Measurements from ENCODE around the gene TAS2R13. TPM values are rescaled to one million over a fixed set of nuclear protein-coding genes. Genes with fewer than 3 reads are reported as not detected.
A peak's percentile ranks its signal among the peaks of the same experiment; 100 is the strongest.

The TAS2R13 gene, protein sequence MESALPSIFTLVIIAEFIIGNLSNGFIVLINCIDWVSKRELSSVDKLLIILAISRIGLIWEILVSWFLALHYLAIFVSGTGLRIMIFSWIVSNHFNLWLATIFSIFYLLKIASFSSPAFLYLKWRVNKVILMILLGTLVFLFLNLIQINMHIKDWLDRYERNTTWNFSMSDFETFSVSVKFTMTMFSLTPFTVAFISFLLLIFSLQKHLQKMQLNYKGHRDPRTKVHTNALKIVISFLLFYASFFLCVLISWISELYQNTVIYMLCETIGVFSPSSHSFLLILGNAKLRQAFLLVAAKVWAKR
- 0.08 and 0.17 TPM in 2 replicates for total RNA-seq (2014; rRNA removed; shearing (Covaris generic))

DNA sequence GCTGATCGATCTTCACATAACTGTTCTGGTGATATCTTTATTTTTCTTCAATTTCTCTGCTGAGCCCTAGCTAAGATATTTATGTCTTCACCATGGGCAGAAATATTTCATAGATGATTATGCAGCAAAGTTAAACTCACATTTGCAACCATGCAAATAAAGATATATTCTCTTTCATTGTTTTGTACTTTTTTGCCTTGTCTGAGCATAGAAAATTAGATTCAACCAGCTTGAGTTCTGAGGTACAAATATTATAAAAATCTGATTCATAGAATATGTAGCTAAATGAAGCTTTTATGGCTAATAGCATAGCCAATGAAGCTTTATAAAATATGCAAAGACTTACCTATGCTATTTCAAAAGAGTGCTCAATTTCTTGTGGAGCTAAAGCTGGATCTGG is at the start of gene TAS2R13:
TSS of gene TAS2R13 (minus strand) at position 101 of the 400 bp plus-strand sequence. CDS start 264 bp downstream, outside the sequence.
- no peak for DNase-seq (ENCODE audit: low spot score)

DNA sequence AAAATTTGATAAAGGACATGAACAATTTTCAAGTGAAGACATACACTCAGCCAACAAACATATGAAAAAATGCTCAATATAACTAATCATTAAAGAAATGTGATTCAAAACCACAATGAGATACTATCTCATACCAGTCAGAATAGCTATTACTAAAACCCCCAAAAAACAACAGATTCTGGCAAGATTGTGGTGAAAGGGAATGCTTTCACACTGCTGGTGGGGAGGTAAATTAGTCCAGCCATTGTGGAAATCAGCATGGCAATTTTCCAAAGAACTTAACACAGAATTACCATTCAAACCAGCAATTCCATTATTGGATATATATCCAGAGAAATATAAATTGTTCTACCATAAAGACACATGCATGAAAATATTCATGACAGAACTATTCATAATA is 48.4 kb upstream of the TAS2R13 start:
- no peak for DNase-seq (ENCODE audit: low spot score)

DNA sequence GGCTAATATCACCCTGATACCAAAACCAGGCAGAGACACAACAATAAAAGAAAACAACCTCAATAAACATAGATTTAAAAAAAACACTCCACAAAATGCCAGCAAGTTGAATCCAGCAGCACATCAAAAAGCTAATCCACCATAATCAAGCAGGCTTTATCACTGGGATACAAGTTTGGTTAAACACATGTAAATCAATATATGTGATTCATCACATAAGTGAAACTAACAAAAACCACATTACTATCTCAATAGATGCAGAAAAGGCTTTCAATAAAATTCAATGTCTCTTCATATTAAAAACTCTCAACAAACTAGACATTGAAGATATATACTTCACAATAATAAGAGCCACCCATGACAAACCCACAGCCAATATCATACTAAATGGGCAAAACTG is 46.7 kb upstream of the TAS2R13 start:
- no peak for DNase-seq (ENCODE audit: low spot score)

DNA sequence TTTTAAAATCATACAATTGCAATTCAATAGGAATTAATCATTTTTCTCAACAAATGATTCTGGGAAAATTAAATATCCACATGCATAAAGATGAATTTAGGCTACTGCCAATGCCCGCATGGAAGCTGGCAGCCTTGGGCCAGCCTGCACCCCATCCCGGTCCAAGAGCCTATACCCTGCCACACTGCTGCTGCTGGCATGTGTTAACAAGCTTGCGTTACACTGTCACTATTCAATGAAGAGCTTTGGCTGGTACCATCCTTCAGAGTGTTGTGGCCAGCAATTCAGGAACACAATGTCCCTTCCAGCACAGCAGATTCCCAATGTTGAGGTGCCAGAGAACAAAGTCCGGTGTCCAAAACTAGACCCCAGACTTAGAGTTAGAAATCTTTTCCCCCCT is 43.3 kb upstream of the TAS2R13 start:
- no peak for DNase-seq (ENCODE audit: low spot score)

DNA sequence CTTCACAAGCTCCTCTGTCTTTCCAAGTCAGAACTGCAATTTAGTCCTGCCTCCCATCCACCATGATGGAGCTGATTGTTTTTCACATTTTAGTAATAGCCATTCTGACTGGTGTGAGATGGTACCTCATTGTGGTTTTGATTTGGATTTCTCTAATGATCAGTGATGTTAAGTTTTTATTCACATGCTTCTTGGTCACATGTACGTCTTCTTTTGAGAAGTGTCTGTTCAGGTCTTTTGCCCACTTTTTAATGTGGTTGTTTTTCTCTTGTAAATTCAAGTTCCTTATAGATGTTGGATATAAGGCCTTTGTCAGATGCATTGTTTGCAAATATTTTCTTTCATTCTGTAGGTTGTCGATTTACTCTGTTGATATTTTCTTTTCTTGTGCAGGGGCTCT is 33.8 kb upstream of the TAS2R13 start:
- DNase-seq (ENCODE audit: low spot score), result no peak

DNA sequence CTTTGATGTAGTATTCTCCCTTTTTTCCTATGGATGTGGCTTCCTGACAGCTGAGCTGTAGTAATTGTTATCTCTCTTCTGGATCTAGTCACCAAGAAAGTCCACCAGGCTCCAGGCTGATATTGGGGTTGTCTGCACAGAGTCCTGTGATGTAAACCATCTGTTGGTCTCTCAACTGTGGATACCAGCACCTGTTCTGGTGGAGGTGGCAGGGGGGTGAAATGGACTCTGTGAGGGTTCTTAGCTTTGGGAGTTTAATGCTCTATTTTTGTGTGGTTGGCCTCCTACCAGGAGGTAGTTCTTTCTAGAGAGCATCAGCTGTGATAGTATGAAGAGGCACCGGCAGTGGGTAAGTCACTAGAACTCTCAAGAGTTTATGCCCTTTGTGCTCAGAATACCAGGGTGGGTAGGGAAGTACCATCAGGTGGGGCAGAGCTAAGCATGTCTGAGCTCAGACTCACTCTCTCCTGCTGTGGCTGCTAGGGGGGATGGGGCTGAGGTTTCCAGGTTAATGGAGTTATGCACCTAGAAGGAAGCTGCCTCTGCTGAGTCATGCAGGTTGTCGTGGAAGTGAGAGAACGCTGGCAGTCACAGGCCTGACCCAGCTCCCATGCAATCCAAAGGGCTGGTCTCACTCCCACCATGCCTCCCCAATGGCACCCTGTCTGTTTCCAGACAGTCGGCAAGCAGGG is 32.7 kb upstream of the TAS2R13 start:
- DNase-seq (ENCODE audit: low spot score), result peak; percentile 63

DNA sequence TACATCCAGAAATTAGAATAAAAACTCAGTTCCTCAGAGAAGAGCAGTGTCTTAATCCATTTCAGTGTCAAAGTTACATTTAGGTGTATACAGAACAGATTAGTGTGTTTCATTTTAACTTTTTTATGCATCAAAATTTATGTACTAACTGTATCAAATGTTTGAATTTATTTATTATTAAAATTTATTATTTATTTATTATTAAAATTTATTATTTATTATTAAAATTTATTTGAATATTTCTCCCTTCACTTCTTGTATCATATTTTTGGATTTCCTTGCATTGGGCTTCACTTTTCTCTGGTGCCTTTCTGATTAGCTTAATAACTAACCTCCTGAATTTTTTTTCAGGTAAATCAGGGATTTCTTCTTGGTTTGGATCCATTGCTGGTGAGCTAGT is 32.0 kb upstream of the TAS2R13 start:
- DNase-seq (ENCODE audit: low spot score), result no peak

DNA sequence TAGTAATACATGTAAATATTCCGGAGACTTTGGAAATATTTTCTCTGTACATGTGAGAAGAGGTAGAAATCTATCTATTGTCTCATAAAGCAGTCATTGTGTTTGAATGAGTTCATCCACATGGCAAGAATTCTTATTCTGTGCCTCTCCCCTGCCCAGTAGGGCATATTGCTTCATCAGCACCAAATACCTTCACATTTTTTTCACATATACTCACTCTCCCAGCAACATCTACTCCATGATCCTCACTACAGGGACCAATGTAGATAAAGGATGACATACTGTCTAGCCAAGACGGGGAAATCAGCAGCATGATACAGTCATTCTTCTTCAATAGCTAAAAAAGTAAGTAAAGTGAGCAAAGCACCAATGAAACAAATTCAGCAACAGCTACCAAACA is 31.0 kb upstream of the TAS2R13 start:
- DNase-seq (ENCODE audit: low spot score), result peak; percentile 11

DNA sequence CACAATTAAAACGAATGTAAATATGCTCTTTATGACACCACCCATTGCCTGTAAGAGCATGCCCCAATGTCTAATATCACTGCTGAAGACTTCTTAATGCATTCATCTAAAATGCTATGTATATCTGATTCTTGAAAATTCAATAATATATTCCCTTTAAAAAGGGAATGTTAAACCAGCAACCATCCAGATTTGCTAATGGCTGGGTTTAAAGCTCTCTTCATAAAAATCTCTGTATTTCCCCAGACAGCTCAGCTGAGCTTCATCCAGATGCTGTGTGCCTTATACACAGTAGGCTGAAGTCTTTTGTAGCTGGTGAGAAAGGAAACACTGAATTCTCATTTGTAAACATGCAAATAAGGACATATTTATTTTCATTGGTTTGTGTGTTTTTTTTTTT is 29.8 kb upstream of the TAS2R13 start, which contains the start of gene TAS2R14:
TSS of gene TAS2R14 (minus strand) at position 101 of the 400 bp plus-strand sequence. CDS start at position 45, 56 bp downstream.
- DNase-seq (ENCODE audit: low spot score), result no peak

DNA sequence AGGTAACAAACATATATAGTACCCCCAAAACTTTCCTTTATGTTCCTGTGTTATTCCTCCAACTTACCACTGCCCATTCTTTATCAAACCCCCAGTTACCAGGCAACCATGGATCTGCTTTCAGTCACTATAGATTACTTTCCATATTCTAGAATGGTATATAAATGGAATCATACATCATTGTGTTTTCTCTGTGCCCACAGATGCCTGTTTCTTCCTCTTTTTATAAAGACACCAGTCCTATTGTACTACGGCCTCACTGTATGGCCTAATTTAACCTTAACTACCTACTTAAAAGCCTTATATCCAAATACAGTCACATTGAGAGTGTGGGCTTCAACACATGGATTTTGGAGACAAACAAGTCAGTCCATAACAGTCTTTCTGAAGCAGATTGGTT is 27.1 kb upstream of the TAS2R13 start:
- no peak for DNase-seq (ENCODE audit: low spot score)

DNA sequence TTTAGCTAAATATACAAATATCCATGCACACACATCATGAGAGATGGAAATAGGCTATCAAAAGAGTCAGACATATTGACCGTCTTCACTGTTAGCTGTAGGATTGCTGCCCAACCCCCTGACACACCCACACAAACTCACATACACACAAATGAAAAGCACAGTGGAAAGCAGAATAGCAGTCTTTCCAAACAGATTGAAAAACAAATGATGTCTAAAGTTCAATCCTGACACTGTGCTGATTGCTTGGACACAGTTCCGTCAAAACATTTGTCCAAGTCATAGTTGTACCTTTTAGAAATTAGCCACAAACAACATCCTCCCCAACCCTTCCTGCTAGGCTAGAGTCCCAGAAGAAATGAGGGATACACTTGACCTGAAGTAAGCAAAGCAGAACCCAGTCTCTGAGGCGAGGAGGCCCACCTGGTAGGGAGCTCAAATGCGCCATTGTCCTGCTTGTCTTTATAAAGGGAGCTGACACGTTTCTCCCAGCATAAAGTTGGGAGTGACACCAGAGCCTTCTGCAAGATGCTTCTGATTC is 19.5 kb upstream of the TAS2R13 start, which contains the start of gene PRH2:
TSS of gene PRH2 (plus strand) at position 491 of the 541 bp plus-strand sequence. CDS start at position 529, 38 bp downstream.
- no peak for DNase-seq (ENCODE audit: low spot score)

DNA sequence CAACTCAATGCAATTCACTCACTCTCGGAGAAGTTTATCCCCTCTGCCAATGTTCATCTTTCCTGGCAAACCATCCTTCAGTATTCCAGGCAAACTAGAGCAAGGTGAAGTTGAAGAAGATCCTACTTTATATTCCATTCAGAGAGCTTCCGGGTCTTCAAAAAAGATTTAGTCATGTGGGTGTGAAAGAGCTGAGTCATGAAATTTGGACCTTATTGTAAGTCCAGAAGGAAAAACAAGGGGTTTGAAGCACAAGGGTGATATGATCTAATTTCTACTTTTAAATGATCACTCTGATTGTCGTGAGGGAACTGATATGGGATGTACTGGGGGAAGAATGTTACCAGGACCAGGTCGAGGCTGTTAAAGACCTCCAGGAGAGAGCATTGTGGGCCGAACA is 16.9 kb upstream of the TAS2R13 start:
- DNase-seq (ENCODE audit: low spot score), result no peak

DNA sequence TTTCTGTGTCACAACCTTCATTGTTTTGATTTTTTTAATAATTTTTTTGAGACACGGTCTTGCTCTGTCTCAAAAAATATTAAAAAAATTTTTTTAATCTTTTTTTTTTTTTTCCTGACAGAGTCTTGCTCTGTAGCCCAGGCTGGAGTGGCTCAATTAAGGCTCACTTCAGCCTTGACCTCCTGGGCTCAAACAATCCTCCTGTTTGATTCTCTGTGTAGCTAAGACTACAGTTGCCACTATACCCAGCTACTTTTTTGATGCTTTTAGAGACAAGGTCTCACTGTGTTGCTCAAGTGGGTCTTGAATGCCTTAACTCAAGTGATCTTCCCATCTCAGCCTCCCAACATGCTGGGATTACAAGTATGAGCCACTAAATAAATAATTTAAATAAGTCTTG is 10.4 kb upstream of the TAS2R13 start:
- no peak for DNase-seq (ENCODE audit: low spot score)

DNA sequence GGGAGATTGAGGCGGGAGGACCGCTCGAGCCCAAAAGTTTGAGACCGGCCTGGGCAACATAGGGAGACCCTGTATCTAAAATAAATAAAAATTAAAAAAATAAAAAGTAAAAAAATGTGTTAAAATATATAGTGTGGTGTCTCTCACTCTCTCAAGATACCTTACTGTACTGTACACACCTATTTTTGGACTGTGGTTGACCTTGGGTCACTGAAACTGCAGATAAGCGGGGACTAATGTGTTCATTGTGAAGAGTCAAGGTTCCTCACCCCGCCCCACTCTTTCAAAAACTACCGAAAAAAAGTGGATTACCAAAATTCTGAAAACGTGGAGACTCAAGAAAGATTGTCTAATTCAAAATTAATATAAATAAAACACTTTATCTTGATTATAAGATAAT is 1.0 kb upstream of the TAS2R13 start:
- no peak for DNase-seq (ENCODE audit: low spot score)

DNA sequence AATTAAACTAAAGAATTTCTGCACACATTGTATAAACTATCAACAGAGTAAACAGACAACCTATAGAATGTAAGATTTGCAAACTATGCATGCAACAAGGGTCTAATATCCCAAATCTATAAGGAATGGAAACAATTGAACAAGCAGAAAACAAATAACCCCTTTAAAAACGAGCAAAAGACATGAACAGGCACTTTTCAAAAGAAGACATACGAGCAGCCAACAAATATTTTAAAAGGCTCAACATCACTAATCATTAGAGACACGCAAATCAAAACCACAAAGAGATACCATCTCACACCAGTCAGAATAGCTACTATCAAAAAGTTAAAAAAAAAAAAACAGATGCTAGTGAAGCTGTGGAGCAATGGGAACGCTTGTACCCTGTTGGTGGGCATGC is 4.7 kb downstream of the TAS2R13 start:
- no peak for DNase-seq (ENCODE audit: low spot score)

DNA sequence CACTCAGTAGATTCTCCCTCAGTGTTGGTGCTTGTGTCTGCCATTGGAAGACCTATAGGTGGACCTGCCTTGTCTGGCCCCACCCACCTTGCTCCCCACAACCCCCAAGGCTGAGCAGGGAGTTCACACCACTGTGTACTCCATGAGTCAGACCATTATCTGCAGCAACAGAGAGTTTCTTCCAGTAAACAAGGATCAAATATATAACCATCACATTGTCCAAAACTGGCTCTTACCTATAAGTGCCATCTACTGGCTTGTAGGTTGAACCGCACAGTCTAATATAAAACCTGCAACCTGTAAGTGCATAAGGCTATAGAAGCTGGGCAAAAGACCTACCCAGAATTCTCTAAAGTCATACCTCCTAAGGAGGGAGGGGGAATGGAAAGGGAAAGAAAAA is 7.9 kb downstream of the TAS2R13 start:
- DNase-seq (ENCODE audit: low spot score), result peak; percentile 29

DNA sequence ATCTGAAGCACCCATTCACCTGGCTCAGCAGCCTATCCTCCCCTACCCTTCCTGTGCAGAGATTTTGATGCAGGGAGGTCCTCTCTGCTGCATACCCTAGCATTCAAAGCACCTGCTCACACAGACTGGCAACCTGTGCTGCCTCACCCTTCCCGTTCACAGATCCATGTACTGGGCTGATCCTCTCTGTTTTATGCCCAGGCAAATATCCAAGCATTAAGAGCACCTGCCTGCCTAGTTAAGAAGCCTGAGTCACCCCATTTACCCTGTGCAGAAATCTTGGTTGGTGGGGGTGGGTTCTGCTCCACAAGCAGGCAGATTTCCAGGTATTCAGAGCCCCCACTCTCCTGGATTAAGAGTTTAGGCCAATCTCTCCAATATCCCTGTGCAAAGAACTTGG is 8.4 kb downstream of the TAS2R13 start:
- DNase-seq (ENCODE audit: low spot score), result no peak

DNA sequence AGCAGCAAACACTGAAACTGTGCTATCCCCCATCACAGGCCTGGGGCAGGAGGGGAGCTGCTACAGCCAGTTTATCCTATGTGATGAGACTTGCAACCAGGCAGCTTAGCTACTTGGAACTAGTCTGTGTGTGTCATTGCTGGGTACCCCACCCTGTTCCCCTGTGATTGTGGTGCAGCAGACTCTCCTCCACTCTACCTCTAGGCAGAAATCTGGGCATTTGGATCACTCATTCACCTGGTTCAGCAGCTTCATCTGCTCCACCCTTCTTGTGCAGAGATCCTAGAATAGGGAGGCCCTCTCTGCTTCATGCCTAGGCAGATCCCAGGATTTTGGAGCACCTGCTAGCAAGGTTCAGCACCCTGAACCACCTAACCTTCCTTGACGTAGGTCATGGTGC is 8.8 kb downstream of the TAS2R13 start:
- no peak for DNase-seq (ENCODE audit: low spot score)

DNA sequence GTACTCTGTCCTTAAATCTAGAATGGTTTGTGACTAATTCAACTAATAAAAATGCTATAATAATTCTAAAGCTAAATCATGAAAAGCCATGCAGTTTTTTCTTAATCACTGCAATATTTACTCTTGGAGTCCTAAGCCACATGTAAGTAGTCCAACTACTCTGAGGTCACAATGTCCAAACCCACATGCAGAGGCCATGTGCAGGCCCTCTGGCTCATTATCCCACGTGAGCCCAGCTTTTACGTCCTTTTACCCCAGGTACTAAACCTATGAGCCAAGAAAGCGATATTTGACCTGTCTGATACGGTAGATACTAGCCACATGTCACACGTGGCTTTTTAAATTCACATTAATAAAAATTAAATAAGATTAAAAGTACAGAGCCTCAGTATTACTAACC is 12.5 kb downstream of the TAS2R13 start:
- no peak for DNase-seq (ENCODE audit: low spot score)

DNA sequence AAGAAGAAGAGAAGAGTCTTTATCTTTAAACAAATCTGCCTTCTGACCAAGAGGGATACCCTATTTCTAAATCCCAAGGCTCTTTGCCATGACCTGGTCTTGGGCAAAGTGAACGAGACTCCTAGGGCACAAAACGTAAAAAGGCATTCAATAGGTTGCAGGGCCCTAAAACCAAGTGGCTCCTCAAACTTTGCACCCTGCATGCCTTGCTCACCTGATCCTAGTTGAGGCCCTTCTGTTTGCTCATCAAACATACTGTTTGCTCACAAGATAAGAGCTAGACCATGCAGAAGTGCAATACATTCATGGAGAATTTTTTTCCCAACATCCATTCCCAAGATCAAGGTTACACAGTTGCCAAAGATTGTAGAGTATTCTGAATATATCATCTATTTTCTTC is 17.4 kb downstream of the TAS2R13 start:
- no peak for DNase-seq (ENCODE audit: low spot score)

DNA sequence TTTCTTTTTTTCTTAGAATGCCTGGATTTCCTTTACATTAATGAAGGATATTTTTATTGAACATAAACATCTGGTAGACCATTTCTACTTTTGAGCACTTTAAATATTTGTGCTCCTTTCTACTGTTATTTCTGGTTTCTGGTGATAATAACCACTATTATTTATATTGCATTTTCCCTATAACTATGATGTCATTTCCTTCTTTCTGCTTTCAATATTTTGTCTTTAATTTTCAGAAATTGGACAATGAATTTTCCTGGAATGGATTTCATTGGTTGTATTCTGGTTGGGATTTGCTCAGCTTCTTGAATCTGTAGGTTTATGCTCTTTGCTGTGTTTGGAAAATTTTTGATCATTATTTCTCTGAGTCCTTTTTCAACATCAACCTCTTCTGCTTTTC is 20.1 kb downstream of the TAS2R13 start:
- DNase-seq (ENCODE audit: low spot score), result no peak

DNA sequence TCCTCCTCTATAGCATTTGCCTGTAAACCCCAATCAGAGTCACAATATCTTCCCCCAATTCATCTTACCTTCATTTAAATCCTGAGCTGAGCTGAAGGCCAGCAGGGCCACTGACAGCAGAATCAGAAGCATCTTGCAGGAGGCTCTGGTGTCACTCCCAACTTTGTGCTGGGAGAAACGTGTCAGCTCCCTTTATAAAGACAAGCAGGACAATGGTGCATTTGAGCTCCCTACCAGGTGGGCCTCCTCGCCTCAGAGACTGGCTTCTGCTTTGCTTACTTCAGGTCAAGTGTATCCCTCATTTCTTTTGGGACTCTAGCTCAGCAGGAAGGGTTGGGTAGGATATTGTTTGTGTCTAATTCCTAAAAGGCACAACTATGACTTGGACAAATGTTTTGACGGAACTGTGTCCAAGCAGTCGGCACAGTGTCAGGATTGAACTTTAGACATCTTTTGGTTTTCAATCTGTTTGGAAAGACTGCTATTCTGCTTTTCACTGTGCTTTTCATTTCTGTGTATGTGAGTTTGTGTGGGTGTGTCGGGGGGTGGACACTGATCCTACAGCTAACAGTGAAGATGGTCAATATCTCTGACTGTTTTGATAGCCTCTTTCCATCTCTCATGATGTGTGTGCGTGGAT is 25.2 kb downstream of the TAS2R13 start, which contains the start of gene PRH1:
TSS of gene PRH1 (minus strand) at position 170 of the 640 bp plus-strand sequence. CDS start at position 132, 38 bp downstream.
- no peak for DNase-seq (ENCODE audit: low spot score)
